NCI-H2196 treated with DMSO at 0.1 percent for 48 hours (cell line): ENCODE measurements around the gene NUDT6.
"Not testable (repeated sequence)": the region's sequence is repeated elsewhere in the genome, so short reads cannot be mapped to it uniquely, and the experiment has no call there.

Source experiments
- DNase-seq: peaks from one replicate; lab custom pipeline; 2025; ENCODE audit not compliant: unreplicated experiment; lab: John Stamatoyannopoulos, UW

The NUDT6 gene

GRCh38 chr4:122879001-122879400, 43.4 kb downstream of the NUDT6 start:
- no peak for DNase-seq

DNA sequence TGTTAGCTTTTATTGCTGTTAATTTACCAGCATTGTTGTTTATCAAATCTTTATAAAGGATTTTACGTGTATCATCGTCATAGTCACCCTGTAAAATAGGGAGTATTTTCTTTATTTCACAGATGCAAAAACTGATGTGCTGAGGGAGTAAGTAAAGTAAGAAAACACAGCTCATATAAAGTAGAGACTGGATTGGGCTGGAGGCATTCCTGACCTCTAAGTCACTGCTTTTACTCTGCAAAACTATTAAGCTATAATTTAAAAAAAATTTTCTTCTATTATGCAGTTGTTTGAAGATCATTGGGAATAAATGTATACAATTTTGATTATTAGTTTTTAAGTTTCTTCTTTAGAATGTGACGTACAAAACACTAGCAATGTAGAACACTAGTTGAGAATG, 45.9 kb downstream of the NUDT6 start:
- no peak for DNase-seq

DNA sequence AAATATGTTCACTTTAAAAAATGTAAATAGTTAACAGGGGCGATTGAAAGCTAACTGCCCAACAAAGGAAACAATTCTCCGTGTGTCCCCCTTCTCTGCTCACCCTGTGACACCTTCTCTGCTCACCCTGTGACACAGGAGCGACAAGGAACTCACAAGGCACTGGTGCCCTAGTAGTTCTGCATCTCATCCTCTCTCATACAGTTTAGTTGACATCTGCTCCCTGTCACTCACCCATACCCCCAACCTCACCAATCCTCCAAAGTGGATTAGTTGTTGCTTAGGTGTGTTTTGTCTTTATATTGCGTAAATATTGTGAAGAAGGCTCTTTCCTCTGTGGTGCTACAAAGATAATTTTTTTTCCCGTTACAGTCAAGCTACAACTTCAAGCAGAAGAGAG, 46.4 kb downstream of the NUDT6 start:
- DNase-seq: no peak

- DNase-seq: no peak
Observed at GRCh38 chr4:122873821-122874593, 48.4 kb downstream of the NUDT6 start.

DNA sequence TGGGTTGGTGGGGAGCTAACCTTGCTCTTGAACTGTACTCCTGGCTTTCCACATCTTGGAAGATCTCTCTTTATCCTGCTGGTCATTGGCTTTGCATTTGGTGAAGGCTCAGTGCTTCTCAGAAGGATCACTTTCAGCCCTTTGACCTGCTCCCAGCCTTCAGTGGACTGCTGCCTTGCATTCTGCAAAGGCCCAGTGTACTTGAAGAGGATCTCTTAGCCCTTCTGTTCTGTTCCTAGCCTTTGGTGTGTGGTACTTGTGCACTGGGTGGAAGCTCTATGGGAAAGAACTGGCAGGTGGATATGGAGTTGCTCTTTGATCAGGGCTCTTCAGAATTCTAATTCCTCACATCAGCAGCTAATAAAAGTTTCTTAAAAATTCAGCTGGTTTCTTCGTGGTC, 49.3 kb downstream of the NUDT6 start:
- DNase-seq: no peak

GRCh38 chr4:122868235-122868634, 54.2 kb downstream of the NUDT6 start:
- not testable (repeated sequence) for DNase-seq

- DNase-seq: no peak
Observed at GRCh38 chr4:122865425-122865824, 57.0 kb downstream of the NUDT6 start.

GRCh38 chr4:122863639-122864038, 58.8 kb downstream of the NUDT6 start:
- no peak for DNase-seq

DNA sequence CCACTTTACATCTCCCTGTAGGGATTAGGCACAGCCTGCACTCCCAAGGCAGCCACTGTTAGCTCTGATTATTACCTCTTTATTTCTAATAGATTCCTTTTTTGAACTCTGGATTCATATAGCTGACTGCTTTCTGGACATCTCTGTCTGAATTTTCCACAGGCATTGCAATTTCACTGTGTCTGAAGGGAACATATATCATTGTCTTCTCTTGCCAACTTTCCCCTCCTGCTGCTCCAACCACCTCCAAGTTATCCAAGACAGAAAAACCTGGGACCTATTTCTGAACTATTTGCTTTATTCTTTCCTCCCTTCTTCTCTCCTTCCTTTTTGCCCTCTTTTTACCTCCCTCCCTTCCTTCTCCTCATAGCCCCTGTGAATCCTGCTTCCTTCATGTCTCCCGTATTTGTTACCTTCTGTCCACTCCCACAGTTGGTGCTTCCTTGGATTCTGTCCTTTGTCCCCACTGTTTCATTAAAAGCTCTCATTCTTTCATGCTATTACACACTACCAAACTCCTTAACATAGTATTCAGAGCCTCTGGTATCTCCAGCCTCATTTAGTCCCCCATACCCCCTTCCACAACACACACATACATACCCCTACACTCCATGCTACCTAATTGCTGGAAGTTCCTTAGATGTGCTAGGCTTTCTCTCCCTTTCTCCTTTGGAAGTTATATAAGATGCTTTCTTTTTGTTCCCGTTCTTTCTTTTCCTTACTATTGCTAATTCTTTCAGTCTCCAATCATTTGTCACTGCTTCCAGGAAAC, 61.0 kb downstream of the NUDT6 start:
- DNase-seq: no peak

- DNase-seq: no peak
Observed at GRCh38 chr4:122858705-122859104, 63.7 kb downstream of the NUDT6 start.

DNA sequence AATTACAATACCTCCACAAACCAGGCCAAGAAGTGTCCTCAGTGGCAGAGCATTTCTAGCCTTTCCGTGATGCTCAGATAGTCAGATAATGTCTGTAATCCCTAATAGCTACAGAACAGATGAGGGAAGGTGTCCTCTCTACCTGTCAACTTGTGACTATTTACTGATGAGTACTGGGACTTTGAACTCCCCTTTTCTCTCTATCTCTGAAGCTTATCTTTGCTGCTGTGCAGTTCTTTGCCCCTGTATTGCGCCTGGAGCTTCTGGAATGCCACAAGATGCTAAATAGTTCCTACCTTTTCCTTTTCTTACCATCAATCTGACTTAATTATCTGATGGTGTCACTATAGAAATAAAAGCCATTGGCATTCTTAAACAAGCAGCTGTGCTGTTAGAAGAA, 65.2 kb downstream of the NUDT6 start:
- no peak for DNase-seq

- no peak for DNase-seq
Observed at GRCh38 chr4:122855353-122855890, 67.0 kb downstream of the NUDT6 start.

DNA sequence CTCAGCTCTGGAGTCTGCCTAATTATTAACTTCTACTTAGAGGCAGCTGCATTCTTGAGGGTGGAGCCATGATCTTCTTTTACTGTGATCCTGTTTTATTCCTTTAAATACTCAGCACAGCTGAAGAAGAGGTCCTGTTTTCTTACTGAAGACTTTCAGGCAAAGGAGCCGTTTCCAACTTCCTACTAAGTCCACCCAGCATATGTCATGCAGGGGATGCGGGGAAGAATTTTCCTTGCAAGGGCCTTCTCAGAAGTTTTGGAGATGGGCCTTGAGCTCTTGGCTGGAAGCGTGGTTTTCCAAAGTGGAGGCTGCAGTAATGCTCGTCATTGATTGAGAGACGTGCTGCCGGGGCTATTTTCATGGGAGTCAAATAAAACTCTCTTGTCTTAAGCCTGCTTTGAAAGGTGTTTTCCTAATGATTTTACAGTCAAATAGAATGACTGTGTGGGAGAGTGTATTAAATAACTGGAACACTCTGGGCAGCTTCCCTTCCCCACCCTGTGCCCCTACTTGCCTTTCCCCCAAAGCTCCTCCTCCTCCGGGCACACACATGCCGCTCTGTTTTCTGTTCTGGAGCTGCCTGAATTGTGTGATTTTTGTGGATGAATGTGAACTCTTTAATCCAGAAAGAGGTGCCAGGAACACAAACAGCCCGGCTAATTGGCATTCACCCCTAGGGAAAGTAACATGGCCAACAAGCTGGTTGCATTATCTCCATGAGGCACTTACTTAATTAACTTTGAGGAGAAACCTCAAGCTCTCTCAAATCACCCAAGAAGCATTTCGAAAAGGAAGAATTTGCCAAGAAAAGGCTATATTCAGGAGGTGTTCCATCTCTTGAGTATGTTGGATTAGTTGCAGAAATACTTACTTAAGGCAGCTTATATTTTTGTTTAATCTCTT, 67.7 kb downstream of the NUDT6 start:
- DNase-seq: no peak

DNA sequence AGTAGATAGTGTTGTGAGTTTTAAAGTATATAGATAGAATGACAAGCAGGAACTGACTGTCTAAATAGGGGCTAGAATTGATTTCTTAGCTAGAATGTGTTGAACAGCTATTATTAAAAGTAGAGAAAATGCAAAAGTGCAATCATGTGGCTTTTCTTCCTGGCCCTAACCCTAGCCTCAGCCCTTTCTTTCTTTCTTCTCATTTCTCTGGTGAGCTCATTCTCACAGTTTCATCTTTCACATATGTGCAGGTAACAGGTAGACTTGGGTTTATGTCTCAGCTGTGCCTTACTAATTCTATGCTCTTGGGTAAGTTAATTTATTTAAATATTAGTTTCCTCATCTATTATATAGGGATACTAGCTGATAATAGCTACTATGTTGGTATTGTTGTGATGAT, 70.8 kb downstream of the NUDT6 start:
- no peak for DNase-seq

- not testable (repeated sequence) for DNase-seq
Observed at GRCh38 chr4:122849789-122850188, 72.6 kb downstream of the NUDT6 start.

DNA sequence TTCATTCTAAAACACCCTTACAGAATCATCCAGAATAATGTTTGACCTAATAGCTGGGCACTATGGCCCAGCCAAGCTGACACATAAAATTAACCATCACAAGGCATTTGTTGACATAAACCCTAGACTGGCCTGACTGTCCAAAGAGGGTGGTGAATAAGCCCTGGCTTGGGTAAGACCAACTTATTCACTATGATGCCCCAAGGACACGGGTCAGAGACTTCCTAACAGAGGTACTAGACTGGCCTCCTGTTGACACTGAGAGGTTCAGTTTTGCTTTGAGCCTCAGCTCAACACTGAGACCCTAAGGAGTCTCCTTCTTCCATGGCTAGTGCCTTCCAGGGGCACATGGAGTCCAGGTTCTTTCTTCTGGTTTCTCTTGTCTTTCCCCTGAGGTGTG, 74.5 kb downstream of the NUDT6 start:
- no peak for DNase-seq

DNA sequence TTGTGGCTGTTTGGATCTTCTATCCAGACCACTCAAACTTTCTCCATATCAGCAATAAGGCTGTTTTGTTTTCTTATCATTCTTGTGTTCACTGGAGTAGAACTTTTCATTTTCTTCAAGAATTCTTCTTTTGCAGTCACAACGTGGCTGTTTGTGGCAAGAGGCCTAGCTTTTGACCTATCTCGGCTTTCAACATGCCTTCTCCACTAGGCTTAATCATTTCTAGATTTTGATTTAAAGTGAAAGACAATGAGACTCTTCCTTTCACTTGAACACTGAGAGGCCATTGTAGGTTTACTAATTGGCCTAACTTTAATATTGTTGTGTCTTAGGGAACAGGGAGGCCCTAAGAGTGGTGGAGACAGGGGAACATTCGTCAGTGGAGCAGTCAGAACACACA, 76.6 kb downstream of the NUDT6 start:
- DNase-seq: no peak

- no peak for DNase-seq
Observed at GRCh38 chr4:122845066-122845465, 77.3 kb downstream of the NUDT6 start.

DNA sequence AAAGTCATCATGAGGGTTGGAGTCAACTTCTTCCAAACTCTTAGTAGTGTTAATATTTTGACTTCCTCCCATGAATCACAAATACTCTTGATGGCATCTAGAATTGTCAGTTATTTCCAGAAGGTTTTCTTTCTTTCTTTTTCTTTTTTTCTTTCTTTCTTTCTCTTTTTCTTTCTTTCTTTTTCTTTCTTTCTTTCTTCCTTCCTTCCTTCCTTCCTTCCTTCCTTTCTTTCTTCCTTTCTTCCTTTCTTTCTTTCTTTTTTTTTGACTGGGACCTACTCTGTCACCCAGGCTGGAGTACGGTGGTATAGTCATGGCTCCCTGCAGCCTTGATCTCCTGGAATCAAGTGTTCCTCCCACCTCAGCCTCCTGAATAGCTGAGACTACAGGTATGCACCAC, 78.0 kb downstream of the NUDT6 start:
- DNase-seq: not testable (repeated sequence)

- no peak for DNase-seq
Observed at GRCh38 chr4:122842984-122843531, 79.3 kb downstream of the NUDT6 start.
